Measurements from ENCODE around the gene RNF114. TPM values are rescaled to one million over a fixed set of nuclear protein-coding genes. Genes with fewer than 3 reads are reported as not detected.
"Not testable (repeated sequence)": the region's sequence is repeated elsewhere in the genome, so short reads cannot be mapped to it uniquely, and the experiment has no call there.

RNF114 gene
- total and polyA plus RNA-seq, 4 donors = 32.1 to 70.6 (median 42.6) TPM

GRCh38 chr20:49890471-49891361, 45.5 kb upstream of the RNF114 start:
- H3K27ac ChIP-seq (ENCODE audit: low read depth in 1 of 2, low read length in 2 of 2) = no peak overlapping the region
- peak in 1 of 2 donors; percentile 73 for DNase-seq

GRCh38 chr20:49891476-49892110, 44.6 kb upstream of the RNF114 start:
- intact Hi-C loops (cut with DNase I) = no loop called here
- Histone ChIP-seq H3K4me3 (ENCODE audit: low read length in 2 of 2) (no peak overlapping the region), H3K27ac (ENCODE audit: low read depth in 1 of 2, low read length in 2 of 2) (no peak overlapping the region), H3K27me3 (ENCODE audit: control insufficient read depth in 1 of 2, insufficient read depth in 2 of 2, low read length in 1 of 2) (no peaks in the 10 kb centered on the region), H3K9me3 (ENCODE audit: control insufficient read depth, low read length) (no peaks in the 10 kb centered on the region), H3K36me3 (ENCODE audit: control insufficient read depth in 1 of 2, insufficient read depth in 2 of 2, low read length in 1 of 2) (no peaks in the 10 kb centered on the region), H3K4me1 (ENCODE audit: control insufficient read depth in 1 of 2, insufficient read depth in 2 of 2, low read length in 2 of 2) (no peaks in the 10 kb centered on the region)
- ATAC-seq (ENCODE audit: low FRiP score) = no peak
- 94 to 96% methylated on average over 13 of the region's 13 CpGs for WGBS, 2 donors
- DNase-seq = peak in 1 of 2 donors; percentile 66

More at GRCh38 chr20:49890471-49891361, 45.5 kb upstream of the RNF114 start:
- WGBS, 2 donors = 77 to 92% methylated on average over 20 to 21 of the region's 21 CpGs
- no peaks in the 10 kb centered on the region for H3K27me3 ChIP-seq (ENCODE audit: control insufficient read depth in 1 of 2, insufficient read depth in 2 of 2, low read length in 1 of 2)
- H3K4me1 ChIP-seq (ENCODE audit: control insufficient read depth in 1 of 2, insufficient read depth in 2 of 2, low read length in 2 of 2) = no peaks in the 10 kb centered on the region
- no peaks in the 10 kb centered on the region for H3K9me3 ChIP-seq (ENCODE audit: control insufficient read depth, low read length)
- H3K4me3 ChIP-seq (ENCODE audit: low read length in 2 of 2) = no peak overlapping the region
- intact Hi-C loops (cut with DNase I) = no loop called here
- no peak for ATAC-seq (ENCODE audit: low FRiP score)
- no peaks in the 10 kb centered on the region for H3K36me3 ChIP-seq (ENCODE audit: control insufficient read depth in 1 of 2, insufficient read depth in 2 of 2, low read length in 1 of 2)

- Histone ChIP-seq H3K27me3 (ENCODE audit: control insufficient read depth in 1 of 2, insufficient read depth in 2 of 2, low read length in 1 of 2) (no peaks in the 10 kb centered on the region), H3K4me3 (ENCODE audit: low read length in 2 of 2) (no peak overlapping the region), H3K4me1 (ENCODE audit: control insufficient read depth in 1 of 2, insufficient read depth in 2 of 2, low read length in 2 of 2) (no peaks in the 10 kb centered on the region), H3K36me3 (ENCODE audit: control insufficient read depth in 1 of 2, insufficient read depth in 2 of 2, low read length in 1 of 2) (no peaks in the 10 kb centered on the region), H3K9me3 (ENCODE audit: control insufficient read depth, low read length) (no peaks in the 10 kb centered on the region), H3K27ac (ENCODE audit: low read depth in 1 of 2, low read length in 2 of 2) (no peak overlapping the region)
- ATAC-seq (ENCODE audit: low FRiP score) (no peak), DNase-seq (peak in 1 of 2 donors; percentile 68)
- intact Hi-C loops (cut with DNase I) = no loop called here
- 75 to 76% methylated on average over 9 of the region's 9 CpGs for WGBS, 2 donors
Observed at GRCh38 chr20:49892260-49892659, 43.9 kb upstream of the RNF114 start.

- Histone ChIP-seq H3K27me3 (ENCODE audit: control insufficient read depth in 1 of 2, insufficient read depth in 2 of 2, low read length in 1 of 2) (no peaks in the 10 kb centered on the region), H3K9me3 (ENCODE audit: control insufficient read depth, low read length) (no peaks in the 10 kb centered on the region), H3K27ac (ENCODE audit: low read depth in 1 of 2, low read length in 2 of 2) (no peak overlapping the region), H3K4me1 (ENCODE audit: control insufficient read depth in 1 of 2, insufficient read depth in 2 of 2, low read length in 2 of 2) (no peaks in the 10 kb centered on the region), H3K4me3 (ENCODE audit: low read length in 2 of 2) (no peak overlapping the region), H3K36me3 (ENCODE audit: control insufficient read depth in 1 of 2, insufficient read depth in 2 of 2, low read length in 1 of 2) (no peaks in the 10 kb centered on the region)
- ATAC-seq (ENCODE audit: low FRiP score) (peak; percentile 34), DNase-seq (no peak)
- 1 to 6% methylated on average over 11 of the region's 11 CpGs for WGBS, 2 donors
- intact Hi-C loops (cut with DNase I) = no loop called here
Observed at GRCh38 chr20:49892817-49893216, 43.4 kb upstream of the RNF114 start.

- Histone ChIP-seq H3K36me3 (ENCODE audit: control insufficient read depth in 1 of 2, insufficient read depth in 2 of 2, low read length in 1 of 2) (no peaks in the 10 kb centered on the region), H3K27me3 (ENCODE audit: control insufficient read depth in 1 of 2, insufficient read depth in 2 of 2, low read length in 1 of 2) (no peaks in the 10 kb centered on the region), H3K9me3 (ENCODE audit: control insufficient read depth, low read length) (no peaks in the 10 kb centered on the region), H3K27ac (ENCODE audit: low read depth in 1 of 2, low read length in 2 of 2) (no peak overlapping the region), H3K4me3 (ENCODE audit: low read length in 2 of 2) (no peak overlapping the region), H3K4me1 (ENCODE audit: control insufficient read depth in 1 of 2, insufficient read depth in 2 of 2, low read length in 2 of 2) (no peaks in the 10 kb centered on the region)
- ATAC-seq (ENCODE audit: low FRiP score) = no peak
- intact Hi-C loops (cut with DNase I) = no loop called here
- WGBS, 2 donors = 67% methylated on average over 12 of the region's 12 CpGs
- peak in 1 of 2 donors; percentile 47 for DNase-seq
Observed at GRCh38 chr20:49893242-49894072, 42.7 kb upstream of the RNF114 start.

GRCh38 chr20:49894073-49894470, 42.1 kb upstream of the RNF114 start:
- H3K4me3 ChIP-seq (ENCODE audit: low read length in 2 of 2) = no peak overlapping the region
- 86 to 89% methylated on average over 6 of the region's 6 CpGs for WGBS, 2 donors
- H3K27me3 ChIP-seq (ENCODE audit: control insufficient read depth in 1 of 2, insufficient read depth in 2 of 2, low read length in 1 of 2) = no peaks in the 10 kb centered on the region
- ATAC-seq (ENCODE audit: low FRiP score) = no peak
- no peaks in the 10 kb centered on the region for H3K4me1 ChIP-seq (ENCODE audit: control insufficient read depth in 1 of 2, insufficient read depth in 2 of 2, low read length in 2 of 2)
- intact Hi-C loops (cut with DNase I) = no loop called here
- H3K9me3 ChIP-seq (ENCODE audit: control insufficient read depth, low read length) = no peaks in the 10 kb centered on the region
- H3K36me3 ChIP-seq (ENCODE audit: control insufficient read depth in 1 of 2, insufficient read depth in 2 of 2, low read length in 1 of 2) = no peaks in the 10 kb centered on the region
- no peak overlapping the region for H3K27ac ChIP-seq (ENCODE audit: low read depth in 1 of 2, low read length in 2 of 2)
- no peak for DNase-seq

GRCh38 chr20:49895474-49896093, 40.6 kb upstream of the RNF114 start:
- 93 to 94% methylated on average over 7 of the region's 7 CpGs for WGBS, 2 donors

DNA sequence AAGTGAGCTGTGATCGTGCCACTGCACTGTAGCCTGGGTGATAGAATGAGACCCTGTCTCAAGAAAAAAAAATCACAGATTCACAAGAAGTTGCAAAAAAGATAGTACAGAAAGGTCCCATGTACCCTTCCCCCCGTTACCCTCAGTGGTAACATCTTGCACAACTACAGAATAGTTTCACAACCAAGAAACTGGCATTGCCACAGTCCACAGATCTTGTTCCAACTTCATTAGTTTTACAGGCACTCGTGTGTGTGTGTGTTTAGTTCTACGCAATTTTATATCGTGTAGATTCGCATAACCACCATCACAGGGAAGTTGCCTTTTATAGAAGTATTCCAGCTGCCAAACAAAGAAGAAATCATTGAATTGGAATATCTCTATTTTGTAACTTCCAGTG, 40.0 kb upstream of the RNF114 start:
- ATAC-seq (ENCODE audit: low FRiP score) (no peak), DNase-seq (no peak)
- Histone ChIP-seq H3K4me1 (ENCODE audit: control insufficient read depth in 1 of 2, insufficient read depth in 2 of 2, low read length in 2 of 2) (no peaks in the 10 kb centered on the region), H3K27ac (ENCODE audit: low read depth in 1 of 2, low read length in 2 of 2) (no peak overlapping the region), H3K36me3 (ENCODE audit: control insufficient read depth in 1 of 2, insufficient read depth in 2 of 2, low read length in 1 of 2) (no peaks in the 10 kb centered on the region), H3K9me3 (ENCODE audit: control insufficient read depth, low read length) (no peaks in the 10 kb centered on the region), H3K4me3 (ENCODE audit: low read length in 2 of 2) (no peak overlapping the region), H3K27me3 (ENCODE audit: control insufficient read depth in 1 of 2, insufficient read depth in 2 of 2, low read length in 1 of 2) (no peaks in the 10 kb centered on the region)
- WGBS, 2 donors = 93 to 95% methylated on average over 6 of the region's 6 CpGs
- intact Hi-C loops (cut with DNase I) = no loop called here

More at GRCh38 chr20:49895474-49896093, 40.6 kb upstream of the RNF114 start:
- H3K4me3 ChIP-seq (ENCODE audit: low read length in 2 of 2); DNase-seq; H3K27me3 ChIP-seq (ENCODE audit: control insufficient read depth in 1 of 2, insufficient read depth in 2 of 2, low read length in 1 of 2); intact Hi-C loops (cut with DNase I); H3K4me1 ChIP-seq (ENCODE audit: control insufficient read depth in 1 of 2, insufficient read depth in 2 of 2, low read length in 2 of 2); ATAC-seq (ENCODE audit: low FRiP score); H3K27ac ChIP-seq (ENCODE audit: low read depth in 1 of 2, low read length in 2 of 2); H3K36me3 ChIP-seq (ENCODE audit: control insufficient read depth in 1 of 2, insufficient read depth in 2 of 2, low read length in 1 of 2); H3K9me3 ChIP-seq (ENCODE audit: control insufficient read depth, low read length): not testable (repeated sequence)
